ENCODE results near the gene POU6F2. TPM values are rescaled to one million over a fixed set of nuclear protein-coding genes. Genes with fewer than 3 reads are reported as not detected.
A peak's percentile ranks its signal among the peaks of the same experiment; 100 is the strongest.

The POU6F2 gene
- total RNA-seq, 4 donors from 2014 or later, result not detected

DNA sequence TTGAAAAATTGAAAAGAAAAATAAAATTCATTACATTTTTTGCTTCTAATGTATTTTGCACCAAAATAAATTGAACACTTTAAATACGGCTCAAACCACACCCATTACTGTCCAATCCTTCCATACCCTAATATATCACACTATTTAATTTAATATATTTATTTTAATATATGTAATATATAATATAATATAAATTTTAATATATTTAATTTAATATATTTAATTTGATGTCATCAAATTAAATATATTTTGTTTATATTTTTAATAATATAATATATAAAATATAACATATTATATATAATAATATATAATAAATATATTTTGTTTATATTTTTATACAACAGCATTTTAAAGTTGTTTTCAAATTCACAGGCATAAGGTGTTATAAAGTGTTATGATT, 15.7 kb upstream of the POU6F2 start:
- no peak for DNase-seq (ENCODE audit: low spot score in 2 of 2)
- no peaks in the 10 kb centered on the region for H3K27me3 ChIP-seq
- 83% methylated on average over 1 of the region's 1 CpG for WGBS

DNA sequence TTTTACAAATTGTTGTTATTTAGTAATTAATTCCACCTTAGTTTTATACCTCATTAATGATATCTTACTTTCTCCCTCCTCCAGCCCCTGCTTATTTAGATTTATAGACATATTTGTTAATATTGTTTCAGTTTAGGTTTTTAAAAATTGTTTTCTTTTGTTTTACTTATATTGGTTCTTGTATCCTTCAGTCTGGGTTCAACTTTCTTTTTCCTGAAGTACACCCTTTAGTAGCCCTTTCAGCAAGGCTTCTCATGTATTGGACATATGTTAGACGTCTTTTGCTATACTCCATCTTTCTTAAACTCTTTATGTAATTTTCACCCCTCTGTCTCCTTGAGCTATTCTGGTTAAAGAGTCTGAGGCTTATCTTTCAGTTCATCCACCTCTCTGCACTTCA, 12.8 kb upstream of the POU6F2 start:
- H3K4me1 ChIP-seq, result no peaks in the 10 kb centered on the region
- TF ChIP-seq POLR2A (IDR thresholded peaks at IDR 0.05) (no peak), POLR2AphosphoS5 (IDR thresholded peaks at IDR 0.05) (no peak), EP300 (IDR thresholded peaks at IDR 0.05) (no peak)
- TF ChIP-seq, protein P1, sequence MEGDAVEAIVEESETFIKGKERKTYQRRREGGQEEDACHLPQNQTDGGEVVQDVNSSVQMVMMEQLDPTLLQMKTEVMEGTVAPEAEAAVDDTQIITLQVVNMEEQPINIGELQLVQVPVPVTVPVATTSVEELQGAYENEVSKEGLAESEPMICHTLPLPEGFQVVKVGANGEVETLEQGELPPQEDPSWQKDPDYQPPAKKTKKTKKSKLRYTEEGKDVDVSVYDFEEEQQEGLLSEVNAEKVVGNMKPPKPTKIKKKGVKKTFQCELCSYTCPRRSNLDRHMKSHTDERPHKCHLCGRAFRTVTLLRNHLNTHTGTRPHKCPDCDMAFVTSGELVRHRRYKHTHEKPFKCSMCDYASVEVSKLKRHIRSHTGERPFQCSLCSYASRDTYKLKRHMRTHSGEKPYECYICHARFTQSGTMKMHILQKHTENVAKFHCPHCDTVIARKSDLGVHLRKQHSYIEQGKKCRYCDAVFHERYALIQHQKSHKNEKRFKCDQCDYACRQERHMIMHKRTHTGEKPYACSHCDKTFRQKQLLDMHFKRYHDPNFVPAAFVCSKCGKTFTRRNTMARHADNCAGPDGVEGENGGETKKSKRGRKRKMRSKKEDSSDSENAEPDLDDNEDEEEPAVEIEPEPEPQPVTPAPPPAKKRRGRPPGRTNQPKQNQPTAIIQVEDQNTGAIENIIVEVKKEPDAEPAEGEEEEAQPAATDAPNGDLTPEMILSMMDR (IDR thresholded peaks at IDR 0.05), result no peak
- 77% methylated on average over 1 of the region's 1 CpG for WGBS
- no peaks in the 10 kb centered on the region for H3K9me3 ChIP-seq
- H3K27me3 ChIP-seq, result no peaks in the 10 kb centered on the region
- DNase-seq (ENCODE audit: low spot score in 2 of 2), result no peak
- H3K36me3 ChIP-seq, result no peaks in the 10 kb centered on the region
- no peak overlapping the region for H3K4me3 ChIP-seq
- H3K27ac ChIP-seq, result no peak overlapping the region

More for the DNA sequence above, 15.7 kb upstream of the POU6F2 start:
- H3K27ac ChIP-seq, result no peak overlapping the region
- TF ChIP-seq POLR2A (IDR thresholded peaks at IDR 0.05) (no peak), POLR2AphosphoS5 (IDR thresholded peaks at IDR 0.05) (no peak), EP300 (IDR thresholded peaks at IDR 0.05) (no peak)
- TF ChIP-seq, protein P1 (IDR thresholded peaks at IDR 0.05), result no peak
- no peaks in the 10 kb centered on the region for H3K4me1 ChIP-seq
- no peaks in the 10 kb centered on the region for H3K36me3 ChIP-seq
- H3K9me3 ChIP-seq, result no peaks in the 10 kb centered on the region
- no peak overlapping the region for H3K4me3 ChIP-seq

DNA sequence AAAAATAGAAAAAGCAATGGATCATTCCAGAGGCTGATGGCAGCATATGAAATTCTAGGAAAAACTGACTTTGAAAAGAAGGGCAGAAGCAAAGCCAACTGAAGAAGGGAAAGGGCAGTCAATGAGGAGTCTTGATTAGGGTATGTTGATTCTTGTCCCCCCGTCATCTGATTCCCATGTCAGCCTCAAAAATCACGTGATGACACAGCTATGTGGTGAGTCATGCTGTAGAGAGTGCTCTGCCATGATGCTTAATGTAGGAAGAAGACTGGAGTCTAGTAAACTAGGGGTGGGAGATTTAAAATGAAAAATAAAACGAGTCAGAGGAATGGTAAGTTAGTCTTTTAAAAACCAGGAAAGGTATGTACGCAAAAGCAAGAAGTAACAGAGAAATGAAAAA, 3.9 kb upstream of the POU6F2 start:
- Histone ChIP-seq H3K36me3 (no peaks in the 10 kb centered on the region), H3K27ac (no peak overlapping the region), H3K4me1 (peaks cover 6% of the 10 kb centered on the region), H3K4me3 (no peak overlapping the region), H3K9me3 (no peaks in the 10 kb centered on the region), H3K27me3 (peaks cover 32% of the 10 kb centered on the region)
- DNase-seq (ENCODE audit: low spot score in 2 of 2), result no peak
- 58% methylated on average over 4 of the region's 4 CpGs for WGBS
- TF ChIP-seq, protein P1 (IDR thresholded peaks at IDR 0.05), result no peak
- no peak for TF ChIP-seq EP300 (IDR thresholded peaks at IDR 0.05)
- no peak for TF ChIP-seq POLR2A (IDR thresholded peaks at IDR 0.05)
- no peak for TF ChIP-seq POLR2AphosphoS5 (IDR thresholded peaks at IDR 0.05)

DNA sequence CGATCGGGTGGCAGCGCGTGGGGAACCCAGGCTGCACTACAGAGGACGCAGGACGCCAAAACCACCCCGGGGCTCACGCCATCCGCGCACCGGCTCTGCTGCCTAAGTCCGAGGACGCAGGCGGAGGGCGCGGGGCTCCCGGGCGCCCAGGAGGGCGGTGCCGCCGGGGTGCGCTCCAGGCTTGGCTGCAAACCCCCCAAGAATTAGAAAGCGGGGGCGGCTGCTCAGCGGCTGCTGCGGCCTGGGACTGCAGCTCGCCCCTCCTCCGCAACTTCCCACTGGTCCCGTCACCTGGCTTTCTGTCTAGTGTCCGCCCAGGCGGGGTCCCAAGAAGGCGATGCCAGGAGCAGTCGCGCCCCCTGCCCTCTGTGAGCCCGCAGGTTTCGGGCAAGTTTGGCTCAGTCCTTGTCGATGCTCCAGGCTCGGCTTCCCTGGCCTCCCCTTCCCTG, 1.7 kb upstream of the POU6F2 start:
- Histone ChIP-seq H3K27ac (no peak overlapping the region), H3K4me3 (peak overlapping the region; percentile 36), H3K36me3 (no peaks in the 10 kb centered on the region), H3K9me3 (no peaks in the 10 kb centered on the region), H3K27me3 (peaks cover 29% of the 10 kb centered on the region), H3K4me1 (peaks cover 6% of the 10 kb centered on the region)
- WGBS, result 3% methylated on average over 37 of the region's 38 CpGs
- no peak for TF ChIP-seq POLR2A (IDR thresholded peaks at IDR 0.05)
- TF ChIP-seq EP300 (IDR thresholded peaks at IDR 0.05), result no peak
- TF ChIP-seq, protein P1 (IDR thresholded peaks at IDR 0.05), result no peak
- no peak for TF ChIP-seq POLR2AphosphoS5 (IDR thresholded peaks at IDR 0.05)
- DNase-seq (ENCODE audit: low spot score in 2 of 2), result no peak

DNA sequence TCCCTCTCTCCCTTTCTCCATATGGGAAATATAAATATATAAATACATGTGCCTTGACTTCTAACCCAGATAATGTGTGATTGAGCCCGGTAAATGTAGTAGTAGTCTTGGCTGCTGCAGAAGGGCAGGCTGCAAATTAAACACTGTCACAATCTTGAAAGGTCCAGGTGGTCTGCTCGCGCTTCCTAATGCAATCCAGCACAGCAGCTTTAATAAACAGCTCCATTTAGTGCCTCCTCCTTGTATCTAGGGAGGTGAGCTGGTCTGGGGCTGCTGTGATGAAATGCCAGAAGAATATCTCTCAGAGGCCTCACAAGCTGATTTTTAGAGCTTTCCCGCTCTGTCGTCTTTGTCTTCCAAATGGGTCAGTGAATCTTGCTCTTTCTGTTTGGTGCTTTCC, 782 bp downstream of the POU6F2 start:
- Histone ChIP-seq H3K27me3 (peaks cover 29% of the 10 kb centered on the region), H3K9me3 (no peaks in the 10 kb centered on the region), H3K4me1 (peaks cover 6% of the 10 kb centered on the region), H3K36me3 (no peaks in the 10 kb centered on the region), H3K4me3 (no peak overlapping the region), H3K27ac (no peak overlapping the region)
- 55% methylated on average over 5 of the region's 5 CpGs for WGBS
- DNase-seq (ENCODE audit: low spot score in 2 of 2), result no peak
- no peak for TF ChIP-seq POLR2A (IDR thresholded peaks at IDR 0.05)
- TF ChIP-seq, protein P1 (IDR thresholded peaks at IDR 0.05), result no peak
- no peak for TF ChIP-seq POLR2AphosphoS5 (IDR thresholded peaks at IDR 0.05)
- TF ChIP-seq EP300 (IDR thresholded peaks at IDR 0.05), result no peak

All from suprapubic skin (tissue), 4 donors.